Stimulated activated naive CD8-positive, alpha-beta T cell treated with anti-CD3 and anti-CD28 coated beads, Interleukin-15, Interleukin-2, amounts not matched to agents 100 U/mL and 50 U/mL, for 24 hours (primary cell): Measurements from ENCODE around the gene OR10J1.
"Not testable (repeated sequence)": the region's sequence is repeated elsewhere in the genome, so short reads cannot be mapped to it uniquely, and the experiment has no call there.

Source experiments
- ATAC-seq: fragments of 150-1000 bp; cut with Tn5 transposase; one replicate; pipeline ENCODE4 v1.10.0; 2021
- DNase-seq: peaks from one replicate; pipeline ENCODE4 v3.0.0; 2021

Gene OR10J1

GRCh38 chr1:159439422-159439821 is at the start of gene OR10J1:
Gene OR10J1, plus strand, starts transcription at chr1:159439722. Its CDS starts 70 bp downstream, at chr1:159439792.
- ATAC-seq (no peak), DNase-seq (no peak)

- no peak for ATAC-seq
Observed at GRCh38 chr1:159406821-159407220, 32.7 kb upstream of the OR10J1 start.

GRCh38 chr1:159408862-159409400 is 30.6 kb upstream of the OR10J1 start:
- no peak for DNase-seq
- no peak for ATAC-seq

More at GRCh38 chr1:159406821-159407220, 32.7 kb upstream of the OR10J1 start:
- DNase-seq, result no peak

GRCh38 chr1:159421821-159422220 is 17.7 kb upstream of the OR10J1 start:
- ATAC-seq, result no peak
- no peak for DNase-seq

GRCh38 chr1:159428536-159428935 is 11.0 kb upstream of the OR10J1 start:
- no peak for ATAC-seq
- DNase-seq, result no peak

- ATAC-seq, result no peak
- DNase-seq, result no peak
Observed at GRCh38 chr1:159429074-159429861, 10.3 kb upstream of the OR10J1 start.

- DNase-seq (no peak), ATAC-seq (no peak)
Observed at GRCh38 chr1:159430985-159431384, 8.5 kb upstream of the OR10J1 start.

- no peak for DNase-seq
- ATAC-seq, result no peak
Observed at GRCh38 chr1:159431904-159432303, 7.6 kb upstream of the OR10J1 start, which contains the start of gene OR10J4. Gene OR10J4, plus strand, starts transcription at chr1:159432204.

GRCh38 chr1:159436469-159436868 is 3.1 kb upstream of the OR10J1 start:
- no peak for ATAC-seq
- DNase-seq, result no peak

- DNase-seq (no peak), ATAC-seq (no peak)
Observed at GRCh38 chr1:159441360-159441759, 1.8 kb downstream of the OR10J1 start.

- no peak for DNase-seq
Observed at GRCh38 chr1:159442428-159442827, 2.9 kb downstream of the OR10J1 start.

GRCh38 chr1:159443066-159443750 is 3.7 kb downstream of the OR10J1 start:
- ATAC-seq (no peak), DNase-seq (no peak)

More at GRCh38 chr1:159442428-159442827, 2.9 kb downstream of the OR10J1 start:
- no peak for ATAC-seq

- DNase-seq (no peak), ATAC-seq (no peak)
Observed at GRCh38 chr1:159444511-159444910, 5.0 kb downstream of the OR10J1 start.

- ATAC-seq (no peak), DNase-seq (no peak)
Observed at GRCh38 chr1:159448181-159448580, 8.7 kb downstream of the OR10J1 start.

GRCh38 chr1:159449605-159450004 is 10.1 kb downstream of the OR10J1 start:
- not testable (repeated sequence) for DNase-seq, ATAC-seq

GRCh38 chr1:159459551-159459950 is 20.0 kb downstream of the OR10J1 start:
- DNase-seq (no peak), ATAC-seq (no peak)

- DNase-seq (no peak), ATAC-seq (no peak)
Observed at GRCh38 chr1:159465191-159465603, 25.7 kb downstream of the OR10J1 start.

GRCh38 chr1:159468321-159468720 is 28.8 kb downstream of the OR10J1 start:
- no peak for ATAC-seq
- DNase-seq, result no peak

- DNase-seq (no peak), ATAC-seq (no peak)
Observed at GRCh38 chr1:159469921-159470533, 30.5 kb downstream of the OR10J1 start.

- DNase-seq (no peak), ATAC-seq (no peak)
Observed at GRCh38 chr1:159473335-159473734, 33.8 kb downstream of the OR10J1 start.

GRCh38 chr1:159474926-159475325 is 35.4 kb downstream of the OR10J1 start:
- ATAC-seq (no peak), DNase-seq (no peak)

- DNase-seq (no peak), ATAC-seq (no peak)
Observed at GRCh38 chr1:159483501-159483900, 44.0 kb downstream of the OR10J1 start.
